GM20000 (cell line): ENCODE data around the gene NRG3.

Source experiments
- DNase-seq: peaks from one replicate; pipeline ENCODE4 v3.0.0; 2012; ENCODE audit warnings: low spot score
- CTCF ChIP-seq: IDR thresholded peaks from 2 replicates; pipeline ENCODE4 v1.5.1; 2012; ENCODE audit warnings: mild to moderate bottlenecking, control low read depth; ENCODE audit errors: extremely low read depth, missing control alignments

Gene NRG3

GRCh38 chr10:82847242-82847641, 972.2 kb downstream of the NRG3 start:
- TF ChIP-seq CTCF = no peak
- DNase-seq = no peak

DNA sequence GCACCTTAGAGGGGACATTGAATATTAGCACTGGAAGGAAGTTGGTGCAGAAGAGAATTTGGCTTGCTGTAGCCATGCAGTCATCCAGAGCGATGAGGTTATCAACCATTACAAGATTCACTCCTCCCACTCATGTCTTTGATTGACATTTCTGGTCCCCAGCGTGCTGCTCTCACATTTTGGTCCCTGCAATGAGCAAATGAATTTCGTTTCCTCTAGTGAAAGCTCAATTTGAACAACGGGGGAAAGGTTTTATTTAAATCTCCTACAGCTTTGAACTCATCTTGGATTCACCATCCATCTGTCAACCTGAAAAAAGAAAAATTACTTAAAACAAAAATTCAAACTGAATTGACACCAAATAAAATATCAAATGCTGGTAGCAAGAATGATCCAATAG, 975.2 kb downstream of the NRG3 start:
- DNase-seq = no peak
- no peak for TF ChIP-seq CTCF

DNA sequence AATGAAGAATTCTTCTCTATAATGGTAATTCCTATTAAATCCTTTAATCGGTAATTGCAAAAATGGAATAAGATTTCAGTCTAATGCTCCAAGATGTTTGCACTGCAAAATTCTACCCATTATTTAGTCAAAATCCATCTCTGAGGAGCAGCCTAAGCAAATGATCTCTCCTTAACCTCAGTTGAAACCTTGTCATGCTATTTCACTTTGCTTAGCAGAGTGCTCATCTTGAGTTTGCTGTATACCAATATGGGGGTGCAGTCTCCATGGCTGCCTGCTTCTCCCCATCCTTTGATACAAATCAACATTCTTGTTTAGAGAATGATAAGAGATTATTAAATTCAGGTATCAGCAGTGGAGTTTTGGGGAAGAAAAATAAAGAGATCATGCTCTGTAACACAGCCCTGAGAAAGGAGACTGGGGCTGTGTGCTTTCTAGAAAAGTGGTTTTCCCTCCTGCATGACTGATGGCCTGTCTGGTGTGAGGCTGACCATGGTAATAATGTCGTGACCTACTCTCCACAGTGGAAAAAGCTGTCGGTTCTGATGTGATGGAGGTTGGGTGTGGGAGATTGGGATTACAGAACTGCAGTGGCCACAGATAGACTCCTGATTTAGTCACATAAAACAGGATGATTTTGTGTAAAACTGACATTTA, 982.1 kb downstream of the NRG3 start:
- no peak for DNase-seq
- TF ChIP-seq CTCF = no peak

- no peak for TF ChIP-seq CTCF
- DNase-seq = no peak
Measured at GRCh38 chr10:82861889-82862288, 986.9 kb downstream of the NRG3 start.

DNA sequence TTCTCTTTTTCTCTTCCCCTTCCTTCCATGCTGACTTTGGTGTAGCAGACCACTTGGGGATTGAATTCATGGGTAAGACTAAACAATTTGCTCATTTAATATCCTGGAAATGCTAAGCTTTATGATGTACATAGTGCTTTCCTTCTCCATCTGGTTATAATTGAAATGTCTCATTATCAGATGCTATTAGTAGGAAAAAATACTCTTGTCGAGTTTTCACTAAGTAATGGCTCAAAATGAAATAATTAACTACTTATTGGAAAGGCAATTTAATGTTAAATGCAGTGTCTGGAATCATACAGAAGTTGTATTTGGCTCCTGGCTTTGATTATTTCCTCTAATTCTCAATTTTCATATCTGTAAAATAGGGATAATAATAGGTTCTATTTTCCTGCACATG, 990.4 kb downstream of the NRG3 start:
- TF ChIP-seq CTCF = no peak

GRCh38 chr10:82866424-82867020, 991.5 kb downstream of the NRG3 start:
- no peak for TF ChIP-seq CTCF
- DNase-seq = no peak

More for the DNA sequence above, 990.4 kb downstream of the NRG3 start:
- no peak for DNase-seq

GRCh38 chr10:82867056-82867455, 992.1 kb downstream of the NRG3 start:
- DNase-seq = no peak
- TF ChIP-seq CTCF = no peak
